ENCODE data around the gene IGF2.
"Not testable (repeated sequence)": the region's sequence is repeated elsewhere in the genome, so short reads cannot be mapped to it uniquely, and the experiment has no call there.

IGF2 gene

GRCh38 chr11:2178906-2179494 lies 39.8 kb upstream of the IGF2 start:
- no peaks in the 10 kb centered on the region for H3K36me3 ChIP-seq (ENCODE audit: control insufficient read depth, insufficient read depth, low read length)
- no peaks in the 10 kb centered on the region for H3K27me3 ChIP-seq (ENCODE audit: control insufficient read depth, insufficient read depth, low read length)
- peaks cover 8% of the 10 kb centered on the region; the same call in 1 of the 2 replicates for H3K4me1 ChIP-seq (ENCODE audit: control insufficient read depth, insufficient read depth, low read length)
- H3K4me3 ChIP-seq (ENCODE audit: low read depth, low read length): no peak overlapping the region
- H3K9ac ChIP-seq (ENCODE audit: low read length): no peak overlapping the region
- H3K9me3 ChIP-seq (ENCODE audit: control insufficient read depth, insufficient read depth, low read depth, low read length): no peaks in the 10 kb centered on the region; the same call in 1 of the 2 replicates
- no peak overlapping the region for H3K27ac ChIP-seq (ENCODE audit: low read depth, low read length)

GRCh38 chr11:2178055-2178773 lies 39.0 kb upstream of the IGF2 start:
- not testable (repeated sequence) for H3K4me1 ChIP-seq (ENCODE audit: control insufficient read depth, insufficient read depth, low read length); H3K4me3 ChIP-seq (ENCODE audit: low read depth, low read length); H3K27me3 ChIP-seq (ENCODE audit: control insufficient read depth, insufficient read depth, low read length); H3K27ac ChIP-seq (ENCODE audit: low read depth, low read length); H3K9me3 ChIP-seq (ENCODE audit: control insufficient read depth, insufficient read depth, low read depth, low read length); H3K9ac ChIP-seq (ENCODE audit: low read length); H3K36me3 ChIP-seq (ENCODE audit: control insufficient read depth, insufficient read depth, low read length)

GRCh38 chr11:2177076-2177475 lies 37.9 kb upstream of the IGF2 start:
- Histone ChIP-seq H3K4me1 (ENCODE audit: control insufficient read depth, insufficient read depth, low read length) (peaks cover 8% of the 10 kb centered on the region; the same call in 1 of the 2 replicates), H3K9ac (ENCODE audit: low read length) (no peak overlapping the region), H3K27ac (ENCODE audit: low read depth, low read length) (no peak overlapping the region), H3K36me3 (ENCODE audit: control insufficient read depth, insufficient read depth, low read length) (no peaks in the 10 kb centered on the region), H3K27me3 (ENCODE audit: control insufficient read depth, insufficient read depth, low read length) (no peaks in the 10 kb centered on the region), H3K4me3 (ENCODE audit: low read depth, low read length) (no peak overlapping the region), H3K9me3 (ENCODE audit: control insufficient read depth, insufficient read depth, low read depth, low read length) (no peaks in the 10 kb centered on the region; the same call in 1 of the 2 replicates)

GRCh38 chr11:2176389-2176900 lies 37.3 kb upstream of the IGF2 start:
- H3K9me3 ChIP-seq (ENCODE audit: control insufficient read depth, insufficient read depth, low read depth, low read length): no peaks in the 10 kb centered on the region; the same call in 1 of the 2 replicates
- H3K36me3 ChIP-seq (ENCODE audit: control insufficient read depth, insufficient read depth, low read length): no peaks in the 10 kb centered on the region
- H3K27ac ChIP-seq (ENCODE audit: low read depth, low read length): no peak overlapping the region
- H3K27me3 ChIP-seq (ENCODE audit: control insufficient read depth, insufficient read depth, low read length): no peaks in the 10 kb centered on the region
- H3K9ac ChIP-seq (ENCODE audit: low read length): no peak overlapping the region
- H3K4me3 ChIP-seq (ENCODE audit: low read depth, low read length): no peak overlapping the region
- peaks cover 8% of the 10 kb centered on the region; the same call in 1 of the 2 replicates for H3K4me1 ChIP-seq (ENCODE audit: control insufficient read depth, insufficient read depth, low read length)

- H3K27ac ChIP-seq (ENCODE audit: low read depth, low read length): no peak overlapping the region
- H3K9me3 ChIP-seq (ENCODE audit: control insufficient read depth, insufficient read depth, low read depth, low read length): no peaks in the 10 kb centered on the region; the same call in 1 of the 2 replicates
- H3K36me3 ChIP-seq (ENCODE audit: control insufficient read depth, insufficient read depth, low read length): no peaks in the 10 kb centered on the region
- no peaks in the 10 kb centered on the region for H3K27me3 ChIP-seq (ENCODE audit: control insufficient read depth, insufficient read depth, low read length)
- H3K4me1 ChIP-seq (ENCODE audit: control insufficient read depth, insufficient read depth, low read length): peaks cover 8% of the 10 kb centered on the region; the same call in 1 of the 2 replicates
- H3K9ac ChIP-seq (ENCODE audit: low read length): no peak overlapping the region
- no peak overlapping the region for H3K4me3 ChIP-seq (ENCODE audit: low read depth, low read length)
Observed at GRCh38 chr11:2175659-2176058, 36.5 kb upstream of the IGF2 start.

- Histone ChIP-seq H3K36me3 (ENCODE audit: control insufficient read depth, insufficient read depth, low read length) (no peaks in the 10 kb centered on the region), H3K27ac (ENCODE audit: low read depth, low read length) (no peak overlapping the region), H3K4me3 (ENCODE audit: low read depth, low read length) (no peak overlapping the region), H3K4me1 (ENCODE audit: control insufficient read depth, insufficient read depth, low read length) (peaks cover 5% of the 10 kb centered on the region; the same call in 1 of the 2 replicates), H3K9ac (ENCODE audit: low read length) (no peak overlapping the region), H3K27me3 (ENCODE audit: control insufficient read depth, insufficient read depth, low read length) (no peaks in the 10 kb centered on the region), H3K9me3 (ENCODE audit: control insufficient read depth, insufficient read depth, low read depth, low read length) (no peaks in the 10 kb centered on the region; the same call in 1 of the 2 replicates)
Observed at GRCh38 chr11:2174361-2174760, 35.2 kb upstream of the IGF2 start.

- peaks cover 1% of the 10 kb centered on the region; the same call in 1 of the 2 replicates for H3K4me1 ChIP-seq (ENCODE audit: control insufficient read depth, insufficient read depth, low read length)
- H3K27me3 ChIP-seq (ENCODE audit: control insufficient read depth, insufficient read depth, low read length): no peaks in the 10 kb centered on the region
- H3K36me3 ChIP-seq (ENCODE audit: control insufficient read depth, insufficient read depth, low read length): no peaks in the 10 kb centered on the region
- no peaks in the 10 kb centered on the region; the same call in 1 of the 2 replicates for H3K9me3 ChIP-seq (ENCODE audit: control insufficient read depth, insufficient read depth, low read depth, low read length)
- no peak overlapping the region for H3K27ac ChIP-seq (ENCODE audit: low read depth, low read length)
- no peak overlapping the region for H3K9ac ChIP-seq (ENCODE audit: low read length)
- no peak overlapping the region for H3K4me3 ChIP-seq (ENCODE audit: low read depth, low read length)
Observed at GRCh38 chr11:2173761-2174160, 34.6 kb upstream of the IGF2 start.

- Histone ChIP-seq H3K27ac (ENCODE audit: low read depth, low read length) (no peak overlapping the region), H3K27me3 (ENCODE audit: control insufficient read depth, insufficient read depth, low read length) (no peaks in the 10 kb centered on the region), H3K36me3 (ENCODE audit: control insufficient read depth, insufficient read depth, low read length) (no peaks in the 10 kb centered on the region), H3K9me3 (ENCODE audit: control insufficient read depth, insufficient read depth, low read depth, low read length) (no peaks in the 10 kb centered on the region; the same call in 1 of the 2 replicates), H3K4me3 (ENCODE audit: low read depth, low read length) (no peak overlapping the region), H3K4me1 (ENCODE audit: control insufficient read depth, insufficient read depth, low read length) (peaks cover 3% of the 10 kb centered on the region; the same call in 1 of the 2 replicates), H3K9ac (ENCODE audit: low read length) (no peak overlapping the region)
Observed at GRCh38 chr11:2173150-2173693, 34.0 kb upstream of the IGF2 start.

GRCh38 chr11:2172676-2173075 lies 33.5 kb upstream of the IGF2 start:
- Histone ChIP-seq H3K27me3 (ENCODE audit: control insufficient read depth, insufficient read depth, low read length) (no peaks in the 10 kb centered on the region; the same call in 1 of the 2 replicates), H3K4me1 (ENCODE audit: control insufficient read depth, insufficient read depth, low read length) (peaks cover 3% of the 10 kb centered on the region; the same call in 1 of the 2 replicates)

GRCh38 chr11:2171591-2172003 lies 32.4 kb upstream of the IGF2 start, which contains the start of gene TH:
TH (minus strand) TSS chr11:2171815; CDS start chr11:2171786, 29 bp downstream.
- Histone ChIP-seq H3K27me3 (ENCODE audit: control insufficient read depth, insufficient read depth, low read length) (peaks cover 7% of the 10 kb centered on the region), H3K27ac (ENCODE audit: low read depth, low read length) (no peak within 1 kb of the TSS), H3K36me3 (ENCODE audit: control insufficient read depth, insufficient read depth, low read length) (no peaks in the 10 kb centered on the region), H3K4me3 (ENCODE audit: low read depth, low read length) (no peak within 1 kb of the TSS), H3K4me1 (ENCODE audit: control insufficient read depth, insufficient read depth, low read length) (peaks cover 3% of the 10 kb centered on the region; the same call in 1 of the 2 replicates), H3K9me3 (ENCODE audit: control insufficient read depth, insufficient read depth, low read depth, low read length) (no peaks in the 10 kb centered on the region; the same call in 1 of the 2 replicates), H3K9ac (ENCODE audit: low read length) (no peak within 1 kb of the TSS)

More at GRCh38 chr11:2172676-2173075, 33.5 kb upstream of the IGF2 start:
- Histone ChIP-seq H3K27ac (ENCODE audit: low read depth, low read length) (no peak overlapping the region), H3K4me3 (ENCODE audit: low read depth, low read length) (no peak overlapping the region), H3K9ac (ENCODE audit: low read length) (no peak overlapping the region), H3K9me3 (ENCODE audit: control insufficient read depth, insufficient read depth, low read depth, low read length) (no peaks in the 10 kb centered on the region; the same call in 1 of the 2 replicates), H3K36me3 (ENCODE audit: control insufficient read depth, insufficient read depth, low read length) (no peaks in the 10 kb centered on the region)

All from HUES6 (cell line).